ENCODE measurements around the gene PSMG4.

PSMG4 gene

DNA sequence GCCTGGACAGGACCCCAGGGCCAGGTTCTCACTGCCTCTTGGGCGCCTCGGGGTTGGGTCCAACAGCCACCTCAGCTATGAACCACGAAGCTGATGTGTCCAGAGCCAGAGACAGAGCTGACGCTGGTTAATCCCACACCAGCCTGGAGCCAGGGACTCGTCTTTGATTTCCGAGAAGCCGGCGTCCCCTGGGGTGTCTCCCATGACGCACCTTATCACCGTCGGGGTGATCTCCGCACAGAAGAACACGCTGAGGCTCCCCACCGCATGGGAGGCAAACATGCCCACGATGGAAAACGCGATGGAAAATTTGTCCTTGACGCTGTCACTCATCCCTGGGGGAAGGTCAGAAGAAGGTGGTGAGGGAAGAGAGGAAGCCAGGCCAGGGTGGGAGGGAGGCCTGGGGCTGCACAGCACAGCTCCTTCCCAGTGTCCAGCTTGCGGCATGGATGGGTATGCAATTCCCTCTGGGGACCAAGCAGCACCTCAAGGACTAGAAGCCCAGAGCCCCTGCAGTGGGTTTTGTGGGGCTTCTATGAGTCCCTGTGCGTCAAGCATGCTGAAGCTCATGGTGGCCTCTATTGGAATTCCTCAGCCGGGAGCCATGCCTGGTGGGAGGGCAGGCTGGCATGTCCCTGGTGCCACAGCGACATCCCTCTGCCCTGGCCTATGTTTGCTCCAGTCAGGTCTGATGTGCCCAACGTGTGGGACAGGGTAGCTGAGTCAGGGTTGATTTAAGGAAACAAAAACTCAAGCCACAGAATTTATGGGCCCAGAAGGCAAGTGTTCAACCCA, 25.1 kb downstream of the PSMG4 start:
- Histone ChIP-seq H3K9me3 (no peaks in the 10 kb centered on the region), H3K27ac (no peak overlapping the region), H3K4me1 (peaks cover 0 to 23% (median 10%) of the 10 kb centered on the region in 4 donors), H3K4me3 (no peak overlapping the region), H3K36me3 (peaks cover 0 to 48% (median 0%) of the 10 kb centered on the region in 3 donors), H3K27me3 (no peaks in the 10 kb centered on the region)
- intact Hi-C loops (cut with DNase I; ENCODE audit: low total_unique reads): loop anchor here (10.0 kb wide), 2 partner anchors 171 to 701 kb away; partner anchors contain the start of gene SLC22A23
- DNase-seq: peak; percentile 6 to 56
- TF ChIP-seq, protein P1, sequence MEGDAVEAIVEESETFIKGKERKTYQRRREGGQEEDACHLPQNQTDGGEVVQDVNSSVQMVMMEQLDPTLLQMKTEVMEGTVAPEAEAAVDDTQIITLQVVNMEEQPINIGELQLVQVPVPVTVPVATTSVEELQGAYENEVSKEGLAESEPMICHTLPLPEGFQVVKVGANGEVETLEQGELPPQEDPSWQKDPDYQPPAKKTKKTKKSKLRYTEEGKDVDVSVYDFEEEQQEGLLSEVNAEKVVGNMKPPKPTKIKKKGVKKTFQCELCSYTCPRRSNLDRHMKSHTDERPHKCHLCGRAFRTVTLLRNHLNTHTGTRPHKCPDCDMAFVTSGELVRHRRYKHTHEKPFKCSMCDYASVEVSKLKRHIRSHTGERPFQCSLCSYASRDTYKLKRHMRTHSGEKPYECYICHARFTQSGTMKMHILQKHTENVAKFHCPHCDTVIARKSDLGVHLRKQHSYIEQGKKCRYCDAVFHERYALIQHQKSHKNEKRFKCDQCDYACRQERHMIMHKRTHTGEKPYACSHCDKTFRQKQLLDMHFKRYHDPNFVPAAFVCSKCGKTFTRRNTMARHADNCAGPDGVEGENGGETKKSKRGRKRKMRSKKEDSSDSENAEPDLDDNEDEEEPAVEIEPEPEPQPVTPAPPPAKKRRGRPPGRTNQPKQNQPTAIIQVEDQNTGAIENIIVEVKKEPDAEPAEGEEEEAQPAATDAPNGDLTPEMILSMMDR (IDR thresholded peaks at IDR 0.05): no peak

DNA sequence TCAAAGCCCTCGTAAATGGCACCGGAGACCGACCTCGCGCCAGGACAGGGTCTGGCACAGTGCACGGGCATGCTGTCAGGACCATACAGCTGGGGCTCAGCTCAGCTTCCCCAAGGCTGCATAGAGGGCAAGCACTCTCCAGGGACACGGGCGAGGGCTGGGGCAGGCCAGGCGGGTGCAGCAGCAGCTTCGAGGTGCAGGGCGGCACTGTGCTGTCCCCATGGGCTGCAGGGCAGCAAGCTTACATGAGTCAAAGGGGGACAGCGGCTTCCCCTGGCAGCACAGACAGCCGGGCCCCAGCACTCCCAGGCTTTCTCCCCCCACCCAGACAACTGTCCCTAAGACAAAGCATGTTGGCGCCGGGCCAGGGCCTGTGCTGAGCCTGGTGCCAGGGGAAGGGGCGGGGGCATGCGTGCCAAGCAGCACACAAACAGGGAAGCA, 25.7 kb downstream of the PSMG4 start:
- intact Hi-C loops (cut with DNase I; ENCODE audit: low total_unique reads): loop anchor here (10.0 kb wide), 2 partner anchors 170 to 700 kb away; partner anchors contain the start of gene SLC22A23
- Histone ChIP-seq H3K27me3 (no peaks in the 10 kb centered on the region), H3K9me3 (no peaks in the 10 kb centered on the region), H3K36me3 (peaks cover 0 to 48% (median 0%) of the 10 kb centered on the region in 3 donors), H3K4me3 (no peak overlapping the region), H3K4me1 (peaks cover 0 to 23% (median 10%) of the 10 kb centered on the region in 4 donors), H3K27ac (no peak overlapping the region)
- TF ChIP-seq, protein P1 (IDR thresholded peaks at IDR 0.05): no peak
- peak in 1 of 2 donors; percentile 62 for DNase-seq

DNA sequence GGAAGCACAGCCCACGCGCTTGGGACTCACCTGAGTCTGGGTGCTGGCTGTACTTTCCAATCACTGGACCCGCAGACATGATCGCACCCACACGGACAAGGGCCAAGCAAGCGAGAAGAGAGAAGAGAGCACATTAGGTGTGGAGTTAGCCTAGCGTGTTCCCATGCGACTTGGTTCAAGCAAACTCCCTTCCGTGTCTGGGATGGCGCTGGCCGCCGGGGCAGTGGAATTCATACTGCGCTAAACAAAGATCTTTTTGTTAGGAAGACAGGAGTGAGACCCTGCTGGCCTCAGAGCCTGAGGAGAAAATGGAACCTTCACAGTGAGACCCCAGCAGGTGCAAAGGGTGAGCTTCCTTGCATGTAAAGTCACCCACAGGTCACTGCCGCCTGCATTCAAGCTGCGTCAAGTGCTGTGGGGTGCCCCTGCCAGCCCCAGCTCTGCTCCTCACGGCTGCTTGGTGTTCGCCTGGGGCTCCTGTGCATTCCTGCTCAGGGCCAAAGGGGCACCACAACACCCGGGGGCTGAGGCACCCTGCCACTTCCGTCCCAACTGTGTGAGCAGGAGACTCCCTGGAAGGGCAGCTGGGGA, 26.4 kb downstream of the PSMG4 start:
- peaks cover 0 to 23% (median 8%) of the 10 kb centered on the region in 4 donors for H3K4me1 ChIP-seq
- TF ChIP-seq, protein P1 (IDR thresholded peaks at IDR 0.05): no peak
- intact Hi-C loops (cut with DNase I; ENCODE audit: low total_unique reads): loop anchor here (10.0 kb wide), 2 partner anchors 170 to 700 kb away; partner anchors contain the start of gene SLC22A23
- no peaks in the 10 kb centered on the region for H3K9me3 ChIP-seq
- H3K36me3 ChIP-seq: peaks cover 0 to 48% (median 0%) of the 10 kb centered on the region in 3 donors
- peak in 1 of 2 donors; percentile 37 for DNase-seq
- no peaks in the 10 kb centered on the region for H3K27me3 ChIP-seq
- no peak overlapping the region for H3K27ac ChIP-seq
- H3K4me3 ChIP-seq: no peak overlapping the region

DNA sequence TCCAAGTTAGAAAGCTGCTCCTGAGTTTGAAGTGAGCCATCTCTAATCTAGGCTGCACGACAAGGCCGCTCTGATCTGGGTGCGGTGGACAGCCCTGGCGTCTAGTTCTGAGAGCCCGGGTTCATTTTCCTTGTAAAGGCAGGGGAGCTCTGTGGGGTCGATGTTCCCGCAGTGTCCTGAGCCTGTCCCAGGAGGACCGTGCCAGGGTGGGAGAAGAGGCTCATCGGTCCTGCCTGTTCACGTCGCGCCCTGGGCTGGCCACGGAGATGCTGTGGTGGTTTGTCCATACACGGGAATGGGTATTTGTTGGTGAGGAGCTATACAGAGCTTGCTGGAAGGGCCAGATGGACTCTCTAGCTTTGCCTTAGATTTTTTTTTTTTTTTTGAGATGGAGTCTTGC, 27.0 kb downstream of the PSMG4 start:
- H3K36me3 ChIP-seq: peaks cover 0 to 48% (median 0%) of the 10 kb centered on the region in 3 donors
- intact Hi-C loops (cut with DNase I; ENCODE audit: low total_unique reads): loop anchor here (10.0 kb wide), 2 partner anchors 169 to 699 kb away; partner anchors contain the start of gene SLC22A23
- no peak overlapping the region for H3K4me3 ChIP-seq
- H3K27me3 ChIP-seq: no peaks in the 10 kb centered on the region
- H3K9me3 ChIP-seq: no peaks in the 10 kb centered on the region
- TF ChIP-seq, protein P1 (IDR thresholded peaks at IDR 0.05): no peak
- H3K4me1 ChIP-seq: peaks cover 0 to 23% (median 8%) of the 10 kb centered on the region in 4 donors
- peak in 1 of 2 donors; percentile 44 for DNase-seq
- no peak overlapping the region for H3K27ac ChIP-seq

DNA sequence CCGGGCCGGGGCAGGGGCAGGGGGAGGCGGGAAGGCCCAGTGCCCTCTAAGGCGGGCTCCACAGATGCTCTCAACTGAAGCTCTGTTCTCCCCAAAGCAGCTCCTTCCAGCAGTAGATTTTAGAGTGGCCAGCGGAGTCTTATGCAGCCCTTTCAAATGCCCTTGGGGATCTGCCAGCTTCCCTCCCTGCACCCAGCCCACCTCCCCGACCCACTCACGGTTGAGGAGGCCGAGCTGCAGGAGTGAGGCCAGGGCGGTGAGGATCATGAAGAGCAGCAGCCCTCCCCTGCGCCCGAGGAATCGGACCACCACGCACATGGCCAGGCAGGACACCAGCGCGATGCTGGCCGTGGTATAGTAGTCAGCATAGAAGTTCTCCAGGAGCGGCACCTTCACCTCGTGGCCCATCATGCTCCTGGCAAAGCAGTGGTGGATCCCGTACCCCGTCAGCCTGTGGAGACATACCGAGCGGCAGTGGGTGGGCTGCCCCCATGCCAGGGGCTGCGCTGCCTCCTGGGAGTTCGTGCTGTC, 28.0 kb downstream of the PSMG4 start:
- TF ChIP-seq, protein P1 (IDR thresholded peaks at IDR 0.05): no peak
- H3K4me1 ChIP-seq: peaks cover 0 to 14% (median 5%) of the 10 kb centered on the region in 4 donors
- H3K36me3 ChIP-seq: peaks cover 0 to 44% (median 0%) of the 10 kb centered on the region in 3 donors
- no peaks in the 10 kb centered on the region for H3K9me3 ChIP-seq
- no peak overlapping the region for H3K27ac ChIP-seq
- no peak overlapping the region for H3K4me3 ChIP-seq
- intact Hi-C loops (cut with DNase I; ENCODE audit: low total_unique reads): loop anchor here (10.0 kb wide), 2 partner anchors 168 to 698 kb away; partner anchors contain the start of gene SLC22A23
- no peaks in the 10 kb centered on the region for H3K27me3 ChIP-seq
- peak; percentile 19 to 62 for DNase-seq
